ENCODE results near the gene MAS1.
A peak's percentile ranks its signal among the peaks of the same experiment; 100 is the strongest.
"Not testable (repeated sequence)": the region's sequence is repeated elsewhere in the genome, so short reads cannot be mapped to it uniquely, and the experiment has no call there.

Gene MAS1

DNA sequence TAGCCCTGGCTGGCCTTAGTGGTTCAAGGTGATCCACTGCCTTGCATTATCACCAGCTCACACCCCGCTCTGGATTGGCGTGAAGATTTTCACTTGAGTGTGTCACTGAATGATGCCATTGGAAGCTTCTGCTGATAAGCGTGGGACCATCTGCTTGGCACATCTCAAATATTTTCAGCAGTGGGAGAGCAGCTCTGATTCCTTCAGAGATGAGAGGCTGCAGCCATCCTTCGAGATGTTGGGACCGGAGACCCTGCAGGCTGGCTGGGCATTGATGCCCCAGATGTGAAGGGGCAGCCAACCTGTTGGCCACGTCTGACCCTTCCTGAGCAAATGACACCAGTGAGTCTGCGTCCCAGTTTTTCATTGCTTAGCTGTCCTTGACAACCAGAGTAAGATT lies at the start of gene MAS1:
MAS1 (plus strand) TSS at position 197 of the 400 bp plus-strand sequence. CDS start 15,968 bp downstream, outside the sequence.
- DNase-seq = no peak

DNA sequence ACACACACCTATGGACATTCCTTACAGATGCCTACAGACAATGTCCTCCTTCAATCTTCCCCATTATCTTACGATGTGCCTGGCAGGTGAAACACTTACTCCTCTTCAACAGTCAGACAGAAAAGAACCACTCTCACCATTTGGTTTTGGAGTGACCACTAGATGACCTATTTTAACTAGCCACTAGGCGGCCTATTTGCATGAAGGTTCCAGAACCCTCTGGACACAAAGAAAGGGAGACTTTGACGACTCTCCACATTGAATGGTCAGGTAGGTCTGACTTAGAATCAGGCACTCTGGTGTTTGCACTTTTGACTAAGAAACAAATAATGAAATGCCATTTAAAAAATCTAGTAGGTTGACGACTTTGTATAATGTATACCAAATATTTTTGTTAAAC lies 48.8 kb upstream of the MAS1 start:
- DNase-seq = no peak

DNA sequence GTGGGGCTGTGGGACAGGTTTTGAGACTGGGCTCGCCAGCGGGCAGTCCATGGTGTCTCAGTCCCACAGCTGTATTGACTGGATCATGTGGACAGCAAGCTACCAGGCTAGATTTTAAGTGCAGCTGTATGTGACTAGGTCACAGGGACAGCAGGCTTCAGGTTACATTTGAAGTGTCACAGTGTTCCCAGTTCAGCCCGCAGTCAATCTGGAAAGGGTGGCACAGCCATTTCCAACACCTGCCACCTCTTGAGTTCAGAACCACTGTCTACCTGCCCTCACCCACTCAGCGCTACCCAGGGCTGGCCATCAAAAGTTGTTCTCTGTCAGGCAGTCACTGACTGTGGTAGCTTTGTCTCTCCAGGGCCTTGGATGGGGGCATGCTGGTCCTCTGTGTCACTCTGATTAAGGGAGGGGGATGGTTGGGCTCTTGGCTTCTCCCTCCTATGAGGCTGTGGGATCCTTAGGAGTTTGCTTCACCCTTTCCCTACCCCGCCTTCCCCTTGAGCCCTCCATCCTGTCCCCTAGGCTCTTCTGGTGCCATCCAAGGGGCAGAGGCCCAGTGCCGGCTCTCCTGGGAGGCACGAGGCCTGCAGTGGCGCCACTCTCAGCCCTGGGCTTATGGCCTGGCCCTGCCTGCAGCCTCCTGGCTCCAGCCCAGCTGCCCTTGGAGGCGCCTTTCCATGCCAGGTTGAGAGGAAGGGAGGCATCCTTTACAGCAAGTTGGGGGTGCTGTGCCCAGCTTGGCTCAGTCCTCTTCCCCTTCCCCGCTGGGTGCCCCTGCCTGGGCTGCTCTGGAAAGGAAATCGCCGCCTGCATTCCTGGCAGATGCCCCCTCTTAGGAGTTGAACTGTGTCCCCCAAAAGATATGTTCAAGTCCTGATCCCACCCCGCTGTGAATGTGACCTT lies 45.8 kb upstream of the MAS1 start:
- no peak for DNase-seq

DNA sequence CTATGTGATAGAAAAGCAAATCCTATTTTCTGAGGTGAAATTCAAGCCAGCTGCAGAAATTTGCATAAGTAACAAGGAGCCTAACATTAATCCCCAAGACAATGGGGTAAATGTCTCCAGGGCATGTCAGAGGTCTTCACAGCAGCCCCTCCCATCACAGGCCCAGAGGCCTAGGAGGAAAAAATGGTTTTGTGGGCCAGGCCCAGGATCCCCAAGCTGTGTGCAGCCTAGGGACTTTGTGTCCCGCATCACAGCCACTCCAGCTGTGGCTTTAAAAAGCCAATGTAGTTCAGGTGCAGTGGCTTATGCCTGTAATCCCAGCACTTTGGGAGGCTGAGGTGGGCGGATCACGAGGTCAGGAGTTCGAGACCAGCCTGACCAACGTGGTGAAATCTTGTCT lies 42.2 kb upstream of the MAS1 start:
- not testable (repeated sequence) for DNase-seq

DNA sequence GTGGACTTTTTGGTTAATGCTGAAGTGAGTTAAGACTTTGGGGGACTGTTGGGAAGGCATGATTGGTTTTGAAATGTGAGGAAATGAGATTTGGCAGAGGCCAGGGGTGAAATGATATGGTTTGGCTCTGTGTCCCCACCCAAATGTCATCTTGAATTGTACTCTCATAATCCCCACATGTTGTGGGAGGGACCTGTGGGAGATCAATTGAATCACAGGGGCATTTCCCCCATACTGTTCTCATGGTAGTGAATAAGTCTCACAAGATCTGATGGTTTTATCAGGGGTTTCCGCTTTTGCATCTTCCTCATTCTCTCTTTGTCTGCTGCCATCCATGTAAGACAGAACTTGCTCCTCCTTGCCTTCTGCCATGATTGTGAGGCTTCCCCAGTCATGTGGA lies 40.9 kb upstream of the MAS1 start:
- DNase-seq = peak; percentile 37 to 78 (median 39)

DNA sequence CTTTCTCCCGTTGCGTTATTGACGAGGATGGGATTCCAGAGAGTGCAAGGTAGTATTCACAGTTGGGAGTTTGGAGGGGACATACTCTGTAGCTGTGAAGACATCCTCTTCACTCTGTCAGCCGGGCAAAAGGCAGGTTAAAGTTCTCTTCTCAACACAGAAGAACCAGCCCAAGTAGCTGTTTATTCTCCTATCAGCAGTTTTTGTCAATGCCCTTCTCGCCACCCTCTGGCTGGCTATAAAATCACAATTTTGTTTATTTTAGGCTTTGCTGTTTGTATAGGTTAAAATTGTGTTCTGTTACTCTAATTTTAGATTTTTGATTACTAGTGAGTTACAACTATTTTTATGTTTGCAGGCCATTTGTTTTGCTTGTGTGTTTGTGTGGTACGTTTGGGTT lies 37.9 kb upstream of the MAS1 start:
- DNase-seq = peak; percentile 48 to 52 (median 49)

DNA sequence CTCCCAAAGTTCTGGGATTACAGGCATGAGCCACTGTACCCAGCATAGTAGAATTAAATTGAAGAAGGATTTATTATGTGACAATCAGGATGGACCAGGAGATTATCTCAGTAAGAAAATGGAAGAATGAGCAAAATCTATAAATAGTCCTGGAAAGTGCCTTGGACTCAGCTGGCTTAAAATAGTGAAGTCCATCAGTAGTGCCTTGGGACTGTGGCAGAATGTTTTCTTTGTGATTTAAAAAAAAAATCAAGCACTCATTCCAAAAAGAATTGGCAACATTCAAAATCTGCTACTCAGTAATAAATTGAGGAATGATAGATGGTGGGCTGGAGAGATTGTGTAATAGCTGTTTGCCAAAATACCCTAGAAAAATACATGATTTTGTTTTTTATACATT lies 37.0 kb upstream of the MAS1 start:
- DNase-seq = no peak

DNA sequence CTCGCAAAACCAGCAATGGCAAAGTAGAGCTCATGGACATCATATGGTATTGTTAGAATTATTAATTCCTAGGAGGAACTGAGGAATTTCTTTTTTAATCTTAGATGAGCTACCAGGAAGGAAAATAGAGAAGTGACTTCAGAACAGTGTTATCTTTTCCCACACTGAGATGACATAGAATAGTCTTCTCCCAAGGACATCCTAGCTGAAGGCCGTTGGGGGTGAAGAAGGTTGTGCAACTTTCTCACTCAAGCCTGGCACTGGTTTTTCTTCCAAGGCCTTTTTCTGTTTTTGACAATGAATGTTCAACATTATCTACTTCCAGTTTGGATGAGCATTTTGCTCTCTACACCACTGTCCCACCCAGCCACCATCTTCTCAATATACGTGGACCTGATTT lies 35.8 kb upstream of the MAS1 start:
- peak; percentile 61 to 79 (median 61) for DNase-seq

DNA sequence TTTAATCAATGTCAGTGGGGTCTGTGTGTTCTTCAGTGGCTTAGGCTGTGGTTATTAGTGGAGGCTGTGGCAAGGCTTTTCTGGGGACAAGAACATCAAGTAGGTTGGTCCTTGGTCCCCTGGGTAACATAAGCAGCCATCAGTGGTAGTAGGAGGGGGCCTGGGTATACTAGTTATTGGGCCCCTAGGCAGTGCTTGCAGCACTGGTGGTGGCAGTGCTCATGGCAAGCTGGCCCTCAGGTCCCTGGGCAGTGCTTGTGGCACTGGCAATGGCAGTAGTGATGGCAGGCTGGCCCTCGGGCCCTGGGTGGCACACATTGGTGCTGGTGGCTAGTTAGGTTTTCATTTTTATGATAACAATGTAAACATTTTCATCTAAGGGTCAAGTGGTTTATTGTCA lies 32.5 kb upstream of the MAS1 start:
- DNase-seq = no peak

DNA sequence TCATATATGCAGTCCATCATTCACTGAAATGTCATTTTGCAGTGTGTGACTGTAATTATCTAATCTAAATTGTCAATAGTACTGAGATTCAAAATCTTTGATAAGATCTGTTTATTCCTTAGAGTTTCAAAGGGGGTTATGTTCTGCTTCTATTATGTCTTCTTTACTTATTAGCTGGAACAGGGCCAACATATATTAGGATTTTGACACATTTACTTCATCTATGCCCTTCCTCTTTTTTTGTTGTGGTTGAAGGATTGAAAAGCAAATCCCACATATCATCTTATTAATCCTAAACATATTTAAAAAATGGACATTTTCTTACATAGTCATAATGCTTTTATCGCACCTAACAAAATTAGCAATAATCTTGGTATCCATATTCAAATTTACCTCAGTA lies 30.3 kb upstream of the MAS1 start:
- DNase-seq = no peak

DNA sequence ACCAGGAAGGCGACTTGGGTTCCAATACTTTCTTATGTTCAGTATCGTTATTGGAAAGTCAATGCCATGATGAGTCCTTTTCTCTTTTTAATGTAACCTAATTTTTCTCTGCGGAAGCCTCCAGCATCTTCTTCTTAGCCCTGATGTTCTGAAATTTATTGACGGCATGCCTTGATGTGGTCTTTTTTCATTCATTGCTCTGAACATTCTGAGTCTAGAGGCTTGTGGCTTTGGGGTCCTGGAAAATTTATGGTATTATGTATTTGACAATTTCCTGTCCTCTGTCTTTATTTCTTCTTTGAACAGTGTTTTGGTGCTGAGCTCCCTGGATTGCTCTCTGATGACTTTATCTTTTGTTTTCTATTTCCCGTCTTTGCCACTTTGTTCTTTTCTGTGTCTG lies 28.7 kb upstream of the MAS1 start:
- DNase-seq = no peak

DNA sequence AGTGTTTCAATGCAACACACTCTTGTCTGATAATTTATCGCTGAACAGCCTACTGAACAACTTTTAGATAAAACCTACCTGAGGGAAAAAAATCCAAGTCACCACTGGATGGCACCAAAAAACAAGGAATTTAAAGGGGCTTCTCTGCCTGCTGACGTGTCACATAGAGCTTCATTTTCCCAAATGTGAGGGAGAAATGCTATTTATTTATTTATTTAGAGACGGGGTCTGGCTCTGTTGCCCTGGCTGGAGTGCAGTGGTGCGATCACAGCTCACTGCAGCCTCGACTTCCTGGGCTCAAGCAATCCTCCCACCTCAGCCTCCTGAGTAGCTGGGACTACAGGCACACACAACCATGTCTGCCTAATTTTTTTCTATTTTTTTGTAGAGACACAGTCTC lies 27.4 kb upstream of the MAS1 start:
- DNase-seq = peak; percentile 69 to 73 (median 72)

DNA sequence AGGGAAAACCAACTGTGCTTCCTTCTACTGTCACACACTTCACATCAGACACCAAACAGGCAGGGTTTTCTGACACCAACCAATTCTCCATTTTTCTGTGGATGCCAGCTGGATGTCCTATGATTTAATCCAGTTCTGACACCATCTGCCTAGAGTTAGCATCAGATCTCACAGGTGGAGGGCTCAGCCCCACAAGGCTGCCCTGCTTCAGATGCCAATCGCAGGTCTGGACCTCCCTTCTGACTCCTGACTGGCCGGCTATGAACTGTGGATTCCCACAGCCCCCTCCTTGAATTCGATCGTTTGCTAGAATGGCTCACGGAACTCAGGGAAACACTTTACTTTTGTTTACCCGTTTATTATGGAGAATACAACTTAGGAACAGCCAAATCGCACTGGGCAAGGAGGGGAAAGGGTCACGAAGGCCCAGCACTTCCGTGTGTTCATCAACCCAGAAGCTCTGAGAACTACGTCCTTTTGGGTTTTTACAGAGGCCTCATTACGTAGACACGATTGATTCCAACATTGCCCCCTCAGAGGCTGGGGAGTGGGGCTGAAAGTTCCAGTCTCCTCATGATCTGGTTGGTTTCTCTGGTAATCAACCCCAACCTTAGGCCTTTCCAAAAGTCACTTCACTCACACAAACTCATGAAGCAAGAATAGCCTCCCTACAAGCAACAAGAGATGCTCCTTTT lies 25.4 kb upstream of the MAS1 start:
- no peak for DNase-seq

DNA sequence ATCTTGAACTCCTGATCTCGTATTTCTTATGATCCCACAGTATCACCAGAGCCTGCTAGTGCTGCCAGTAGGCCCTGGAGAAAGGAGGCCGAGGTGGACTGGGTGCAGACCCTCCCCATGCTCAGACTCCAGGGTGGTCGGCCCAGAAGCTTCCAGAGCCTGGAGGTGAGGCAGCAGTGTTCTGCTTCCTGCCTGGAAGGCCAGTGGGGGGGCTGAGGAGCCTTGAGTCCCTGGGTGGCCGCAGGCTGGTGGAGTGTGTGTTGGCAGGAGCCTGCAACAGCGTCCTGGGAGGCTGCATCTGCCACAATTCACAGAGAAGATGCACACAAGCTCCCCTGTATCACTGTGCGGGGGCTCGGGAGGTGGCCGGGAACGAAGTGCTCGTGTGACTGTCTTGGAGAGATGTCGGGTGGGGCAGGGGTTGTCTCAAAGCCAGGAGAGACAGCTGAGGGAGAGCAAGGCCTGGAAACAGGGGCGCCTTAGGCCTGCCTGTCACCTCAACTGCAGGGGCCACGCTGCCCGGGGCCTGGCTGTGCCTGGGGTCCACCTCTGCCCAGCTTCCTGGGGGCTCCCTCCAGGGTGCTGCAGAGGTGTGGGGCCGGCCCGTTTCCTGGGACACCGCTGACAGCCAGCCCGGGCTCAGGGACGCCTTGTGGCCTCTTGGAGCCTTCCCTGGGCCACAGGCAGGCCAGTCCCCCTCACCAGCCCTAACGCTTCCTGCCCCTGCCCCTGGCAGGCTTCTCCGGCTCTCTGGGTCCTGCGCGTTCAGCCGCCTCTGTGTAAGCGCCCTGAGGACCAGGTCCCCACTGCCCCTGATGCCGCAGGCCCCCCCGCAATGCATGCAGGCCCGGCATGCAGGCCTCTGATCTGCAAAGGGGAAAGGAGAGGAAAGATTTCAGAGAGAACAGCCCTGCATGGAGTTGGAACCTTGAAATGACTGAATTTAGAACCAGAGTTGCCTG lies 24.2 kb upstream of the MAS1 start:
- DNase-seq = no peak

DNA sequence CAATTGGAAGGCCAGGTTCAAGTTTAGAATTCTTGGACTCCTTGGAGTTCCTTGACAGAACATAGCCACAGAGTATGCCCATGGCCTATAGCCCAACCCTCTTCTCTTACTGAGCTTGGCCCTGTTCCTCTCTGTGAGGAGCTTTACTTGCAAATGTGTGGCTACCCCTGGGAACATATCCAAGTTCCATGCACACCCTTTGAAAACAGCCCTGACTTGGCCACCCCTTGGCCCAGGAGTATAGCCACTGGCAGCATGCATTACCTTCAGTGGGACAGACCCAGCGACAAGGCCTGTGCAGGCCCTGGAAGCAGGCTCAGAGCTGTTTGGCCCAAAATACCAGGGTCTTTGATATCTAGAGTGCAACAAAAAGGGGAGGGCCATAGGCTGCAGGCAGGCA lies 19.5 kb upstream of the MAS1 start:
- no peak for DNase-seq

DNA sequence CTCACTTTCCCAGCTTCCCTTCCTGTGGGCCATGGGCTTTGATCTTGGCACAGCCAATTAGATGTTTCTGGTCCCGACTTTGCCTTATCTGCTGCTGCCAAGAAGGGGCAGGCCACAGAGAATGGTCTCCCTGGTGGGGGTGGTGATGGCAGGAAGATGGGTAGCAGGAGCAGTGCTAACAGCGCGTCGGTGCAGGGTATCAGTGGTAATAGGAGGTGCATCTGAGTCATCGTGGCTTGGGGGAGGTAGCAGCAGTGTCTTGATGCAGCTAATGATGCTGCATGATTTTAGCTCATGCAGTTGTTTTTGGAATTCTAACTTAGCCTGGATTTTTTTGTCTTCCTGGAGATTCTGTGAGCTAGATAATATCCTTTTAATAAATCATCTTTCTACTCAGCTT lies 18.9 kb upstream of the MAS1 start:
- peak in 1 of 3 donors; percentile 12 for DNase-seq

DNA sequence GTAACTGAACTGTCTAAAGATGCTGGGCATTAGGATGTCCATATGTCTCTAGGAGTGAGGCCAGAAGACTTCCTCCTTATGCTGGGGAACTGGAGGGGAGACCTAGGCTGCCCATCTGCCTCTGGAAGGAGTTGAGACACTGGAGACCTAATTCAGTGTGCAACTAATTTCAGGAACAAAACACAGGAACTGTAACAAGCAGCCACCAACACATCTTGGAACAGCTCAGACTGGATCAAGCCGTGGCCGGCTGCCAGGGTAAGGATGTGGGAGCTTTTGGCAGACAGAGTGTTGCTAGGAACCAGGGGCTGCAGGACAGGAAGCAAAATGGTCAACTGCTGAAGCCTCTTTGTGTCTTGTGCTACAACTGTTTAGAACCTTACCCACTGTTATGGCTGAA lies 16.4 kb upstream of the MAS1 start:
- DNase-seq = no peak

DNA sequence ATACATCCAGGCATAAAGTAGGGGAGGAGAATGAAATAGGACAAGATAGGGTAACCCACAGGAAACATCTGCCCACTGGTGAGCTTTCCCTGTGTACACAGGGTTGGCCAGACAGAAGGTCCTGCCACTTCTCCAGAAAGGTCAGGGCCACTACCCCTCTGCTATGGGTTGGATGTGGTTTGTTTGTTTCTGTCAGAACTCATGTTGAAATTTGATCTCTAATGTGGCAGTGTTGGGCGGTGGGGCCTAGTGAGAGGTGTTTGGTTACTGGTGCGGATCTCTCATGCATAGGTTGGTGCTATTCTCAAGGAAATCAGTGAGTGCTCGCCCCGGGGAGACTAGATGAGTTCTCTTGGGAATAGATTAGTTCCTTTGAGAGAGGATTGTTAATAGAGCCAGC lies 15.6 kb upstream of the MAS1 start:
- no peak for DNase-seq

DNA sequence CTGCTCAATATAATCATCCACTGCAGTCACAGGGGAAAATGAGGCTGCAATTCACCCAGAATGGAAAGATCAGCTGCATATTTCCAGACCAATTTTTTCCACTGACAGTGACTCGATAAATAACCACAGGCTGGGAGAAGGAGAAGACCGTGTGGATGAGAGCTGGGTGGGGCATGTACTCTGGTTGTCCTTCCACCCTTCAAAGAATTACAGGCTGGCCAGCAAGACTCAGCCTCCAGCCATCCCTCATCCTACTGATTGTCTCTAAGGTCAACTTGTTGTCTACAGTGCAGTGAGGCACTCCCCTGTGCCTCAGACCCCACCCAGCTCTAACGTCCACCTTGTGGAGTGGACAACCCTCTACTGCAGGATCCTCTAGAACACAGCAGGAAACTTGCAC lies 14.5 kb upstream of the MAS1 start:
- DNase-seq = no peak

DNA sequence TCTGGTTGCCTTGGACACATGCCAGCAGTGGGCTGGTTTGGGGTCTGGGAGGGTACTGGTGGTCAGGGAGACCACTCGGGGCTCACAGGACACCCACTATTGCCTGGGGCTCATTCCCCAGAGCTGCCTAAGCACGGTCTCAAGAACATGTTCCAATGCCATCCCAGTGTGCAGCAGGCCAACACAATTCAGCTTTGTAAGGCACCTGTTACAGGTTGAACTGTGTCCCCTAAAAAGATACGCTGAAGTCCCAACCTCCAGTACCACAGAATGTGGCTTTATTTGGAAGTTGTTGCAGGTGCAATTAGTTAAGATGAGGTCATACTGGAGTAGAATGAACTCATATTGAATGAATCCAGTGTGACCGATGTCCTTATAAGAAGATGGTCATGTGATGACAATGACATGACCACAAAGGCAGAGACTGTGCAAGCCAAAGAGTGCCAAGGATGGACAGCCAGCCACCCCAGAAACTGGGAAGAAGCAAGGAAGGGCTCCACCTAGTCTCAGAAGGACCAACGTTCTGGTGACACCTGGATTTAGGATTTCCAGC lies 13.5 kb upstream of the MAS1 start:
- no peak for DNase-seq

DNA sequence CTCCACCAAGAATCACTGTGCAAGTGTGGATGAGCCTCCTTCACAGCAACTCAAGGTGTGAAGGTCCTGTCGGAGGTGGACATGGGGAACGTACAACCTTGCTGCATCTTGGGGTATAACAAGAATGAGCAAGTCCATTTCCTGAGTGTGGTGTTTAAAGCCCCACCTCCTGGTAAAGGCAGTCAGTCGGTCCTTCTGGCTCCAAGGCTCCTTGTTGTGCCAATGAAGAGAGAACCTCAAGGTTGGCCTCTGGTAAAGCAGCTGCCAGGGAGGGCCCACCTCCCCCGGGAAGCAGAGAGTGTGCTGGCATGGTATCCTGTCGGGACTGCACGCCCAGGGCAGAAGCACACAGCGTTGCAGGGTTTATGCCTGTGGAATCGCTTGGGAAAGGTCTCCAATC lies 12.4 kb upstream of the MAS1 start:
- DNase-seq = no peak

DNA sequence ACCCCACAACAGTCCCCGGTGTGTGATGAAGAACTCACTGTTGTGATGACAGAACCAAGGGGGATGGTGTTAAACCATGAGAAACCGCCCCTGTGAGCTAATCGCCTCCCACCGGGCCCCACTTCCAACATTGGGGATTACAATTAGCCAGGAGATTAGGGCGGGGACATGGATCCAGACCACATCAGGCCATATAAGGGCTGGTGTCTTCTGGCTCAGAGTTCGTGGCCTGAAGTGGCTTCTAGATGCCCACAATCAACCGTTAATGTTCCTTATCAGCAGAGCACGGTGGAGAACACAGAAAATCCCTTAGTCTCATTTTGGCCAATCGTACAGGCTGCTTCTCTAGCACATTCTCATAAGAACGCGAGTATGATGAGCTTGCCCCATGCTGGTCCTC lies 10.9 kb upstream of the MAS1 start:
- no peak for DNase-seq

Data from suppressor macrophage treated with lipopolysaccharide for 1 hour (primary cell).